GM21786 (cell line): ENCODE results near the gene PCDHGB5.

Experiments used
- ATAC-seq: cut with Tn5 transposase; IDR thresholded peaks from one replicate; pipeline ENCODE4 v1.9.1; 2021; ENCODE audit not compliant: unreplicated experiment

The PCDHGB5 gene

GRCh38 chr5:141439411-141440141, 41.8 kb downstream of the PCDHGB5 start:
- no peak for ATAC-seq

- no peak for ATAC-seq
Measured at GRCh38 chr5:141440341-141440740, 42.6 kb downstream of the PCDHGB5 start.

DNA sequence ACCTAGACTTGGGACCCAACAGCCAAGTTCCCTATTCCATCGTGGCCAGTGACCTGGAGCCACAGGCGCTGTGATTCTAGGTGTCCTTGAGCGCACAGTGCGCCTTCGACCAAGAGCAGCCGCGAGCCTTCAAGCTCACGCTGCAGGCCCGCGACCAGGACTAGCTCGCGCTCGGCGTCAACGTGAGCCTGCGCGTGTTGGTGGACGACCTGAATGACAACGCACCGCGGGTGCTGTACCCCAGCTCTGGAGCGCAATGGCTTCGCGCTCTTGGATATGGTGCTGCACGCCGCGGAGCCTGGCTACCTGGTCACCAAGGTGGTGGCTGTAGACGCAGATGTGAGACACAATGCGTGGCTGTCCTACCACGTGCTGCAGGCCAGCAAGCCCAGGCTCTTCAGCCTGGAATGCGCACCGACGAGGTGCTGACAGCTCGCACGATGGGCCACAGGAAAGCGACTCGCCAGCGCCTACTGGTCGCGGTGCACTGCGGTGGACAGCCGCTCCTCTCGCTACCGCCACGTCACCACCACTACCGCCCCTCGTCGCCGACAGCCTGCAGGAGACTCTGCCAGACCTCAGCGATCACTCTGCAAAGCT, 43.9 kb downstream of the PCDHGB5 start:
- no peak for ATAC-seq
